Hematopoietic multipotent progenitor cell treated with erythropoietin and hydrocortisone succinate and interleukin-3 and kit ligand, for 17 days (in vitro differentiated cells): ENCODE results near the gene RO60.

Source experiments
- DNase-seq: peaks from one replicate; pipeline ENCODE4 v3.0.0-alpha.2; 2015; ENCODE audit warnings: low spot score

Gene RO60

GRCh38 chr1:193060938-193061337, 1.5 kb downstream of the RO60 start:
- DNase-seq: peak; percentile 59

GRCh38 chr1:193062698-193063463, 3.5 kb downstream of the RO60 start:
- peak; percentile 16 for DNase-seq

GRCh38 chr1:193065954-193066353, 6.5 kb downstream of the RO60 start:
- DNase-seq: peak; percentile 47

GRCh38 chr1:193066606-193067005, 7.2 kb downstream of the RO60 start:
- DNase-seq: peak; percentile 40

- peak; percentile 88 for DNase-seq
Measured at GRCh38 chr1:193068013-193068412, 8.6 kb downstream of the RO60 start.

- DNase-seq: peak; percentile 71
Measured at GRCh38 chr1:193069748-193070385, 10.5 kb downstream of the RO60 start.

GRCh38 chr1:193070386-193070753, 11.0 kb downstream of the RO60 start:
- no peak for DNase-seq

- DNase-seq: peak; percentile 40
Measured at GRCh38 chr1:193070942-193071341, 11.5 kb downstream of the RO60 start.

GRCh38 chr1:193077991-193078390, 18.6 kb downstream of the RO60 start:
- no peak for DNase-seq

- DNase-seq: peak; percentile 16
Measured at GRCh38 chr1:193079187-193079586, 19.8 kb downstream of the RO60 start.

GRCh38 chr1:193083365-193084088, 24.1 kb downstream of the RO60 start:
- no peak for DNase-seq

GRCh38 chr1:193085263-193085662, 25.9 kb downstream of the RO60 start:
- no peak for DNase-seq

- no peak for DNase-seq
Measured at GRCh38 chr1:193086342-193086741, 26.9 kb downstream of the RO60 start.

GRCh38 chr1:193087893-193088292, 28.5 kb downstream of the RO60 start:
- no peak for DNase-seq

GRCh38 chr1:193090865-193091264, 31.5 kb downstream of the RO60 start:
- no peak for DNase-seq

- no peak for DNase-seq
Measured at GRCh38 chr1:193094112-193094511, 34.7 kb downstream of the RO60 start.

- DNase-seq: no peak
Measured at GRCh38 chr1:193102662-193103061, 43.2 kb downstream of the RO60 start.

- DNase-seq: peak; percentile 12
Measured at GRCh38 chr1:193103759-193104501, 44.5 kb downstream of the RO60 start.

- peak; percentile 41 for DNase-seq
Measured at GRCh38 chr1:193104502-193104906, 45.1 kb downstream of the RO60 start.

- DNase-seq: peak; percentile 85
Measured at GRCh38 chr1:193104907-193105820, 45.8 kb downstream of the RO60 start, which contains the start of gene GLRX2. TSS of gene GLRX2 (minus strand) at chr1:193105414. CDS start at chr1:193105382, 32 bp downstream.

GRCh38 chr1:193105821-193106177, 46.4 kb downstream of the RO60 start:
- DNase-seq: no peak
